Muscle layer of colon (tissue), 2 donors: ENCODE data around the gene ADAMTSL4.

Source experiments
- H3K27ac ChIP-seq: one replicate; pipeline ENCODE4 v1.7.0; 2013; ENCODE audit warnings: low read depth, mild to moderate bottlenecking, low read length, moderate library complexity
- H3K27me3 ChIP-seq, 2 donors: one replicate each; pipeline ENCODE4 v1.7.0; 2013; ENCODE audit warnings: low read length in 2 of 2, mild to moderate bottlenecking in 2 of 2; ENCODE audit not compliant: insufficient read depth in 2 of 2, control insufficient read depth in 1 of 2
- H3K36me3 ChIP-seq: one replicate; pipeline ENCODE4 v1.7.0; 2013; ENCODE audit warnings: mild to moderate bottlenecking, low read length; ENCODE audit not compliant: insufficient read depth
- H3K4me1 ChIP-seq: one replicate; pipeline ENCODE4 v1.7.0; 2013; ENCODE audit warnings: mild to moderate bottlenecking, low read length; ENCODE audit not compliant: insufficient read depth
- H3K4me3 ChIP-seq, 2 donors: one replicate each; pipeline ENCODE4 v1.7.0; 2013; ENCODE audit warnings: low read length in 2 of 2, low read depth in 1 of 2, mild to moderate bottlenecking in 1 of 2, moderate library complexity in 1 of 2
- H3K9ac ChIP-seq: one replicate; pipeline ENCODE4 v1.7.0; 2013; ENCODE audit warnings: low read length
- H3K9me3 ChIP-seq: one replicate; pipeline ENCODE4 v1.7.0; 2013; ENCODE audit warnings: mild to moderate bottlenecking, low read length
- donor health status: abdominal sarcoma.
- donor health status: Adenocarcinoma of cecum.

The ADAMTSL4 gene

GRCh38 chr1:150550222-150551050, 1.2 kb downstream of the ADAMTSL4 start:
- Histone ChIP-seq H3K9ac (no peak overlapping the region), H3K27ac (peak overlapping the region; percentile 61), H3K4me3 (peak overlapping the region in 1 of 2 donors; percentile 56), H3K27me3 (no peaks in the 10 kb centered on the region), H3K4me1 (peaks cover 10% of the 10 kb centered on the region), H3K36me3 (peaks cover 2% of the 10 kb centered on the region), H3K9me3 (no peaks in the 10 kb centered on the region)

GRCh38 chr1:150551051-150551783, 2.0 kb downstream of the ADAMTSL4 start:
- Histone ChIP-seq H3K27ac (peak overlapping the region; percentile 61), H3K4me1 (peaks cover 10% of the 10 kb centered on the region), H3K4me3 (no peak overlapping the region), H3K27me3 (no peaks in the 10 kb centered on the region), H3K9me3 (no peaks in the 10 kb centered on the region), H3K9ac (no peak overlapping the region), H3K36me3 (peaks cover 10% of the 10 kb centered on the region)

- Histone ChIP-seq H3K4me1 (peaks cover 10% of the 10 kb centered on the region), H3K36me3 (peaks cover 13% of the 10 kb centered on the region), H3K9me3 (no peaks in the 10 kb centered on the region), H3K4me3 (no peak overlapping the region), H3K27me3 (no peaks in the 10 kb centered on the region), H3K9ac (no peak overlapping the region), H3K27ac (peak overlapping the region; percentile 61)
Measured at GRCh38 chr1:150551784-150552127, 2.5 kb downstream of the ADAMTSL4 start.

DNA sequence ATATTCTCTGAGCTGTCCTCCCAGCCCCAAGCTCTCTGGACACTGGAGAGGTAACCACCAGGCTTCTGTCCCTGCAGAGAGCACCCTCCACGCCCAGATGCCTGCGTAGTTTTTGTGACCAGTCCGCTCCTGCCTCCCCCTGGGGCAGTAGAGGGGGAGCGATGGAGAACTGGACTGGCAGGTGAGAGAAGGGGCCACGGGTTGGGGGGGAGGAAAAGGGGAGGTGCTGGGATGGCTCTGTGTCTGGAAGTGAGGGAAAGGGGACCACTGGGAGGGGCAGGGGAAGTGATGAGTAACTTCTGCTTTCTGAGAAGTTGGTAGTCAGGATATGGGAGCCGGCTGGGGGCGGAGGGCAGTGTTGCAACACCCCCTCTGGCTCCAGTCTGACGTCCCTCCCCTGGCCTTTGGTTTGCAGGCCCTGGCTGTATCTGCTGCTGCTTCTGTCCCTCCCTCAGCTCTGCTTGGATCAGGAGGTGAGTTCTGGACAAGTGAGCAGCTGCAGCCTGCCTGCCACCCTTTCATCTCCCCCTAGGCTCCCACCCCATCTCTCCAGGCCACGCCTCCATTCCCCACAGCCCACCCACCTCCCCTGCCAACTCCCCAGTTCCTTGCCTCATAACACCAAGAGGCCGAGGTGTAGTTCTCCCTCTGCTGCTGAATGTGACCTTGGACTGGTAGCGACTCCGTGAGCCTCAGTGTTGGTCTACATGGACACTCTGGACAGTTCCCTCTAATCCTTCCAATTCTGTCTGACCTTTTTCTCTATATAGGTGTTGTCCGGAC, 3.1 kb downstream of the ADAMTSL4 start:
- Histone ChIP-seq H3K9me3 (no peaks in the 10 kb centered on the region), H3K27ac (peak overlapping the region; percentile 80), H3K4me1 (peaks cover 10% of the 10 kb centered on the region), H3K4me3 (no peak overlapping the region), H3K9ac (no peak overlapping the region), H3K36me3 (peaks cover 13% of the 10 kb centered on the region), H3K27me3 (no peaks in the 10 kb centered on the region)

GRCh38 chr1:150552911-150553289, 3.7 kb downstream of the ADAMTSL4 start:
- no peaks in the 10 kb centered on the region for H3K9me3 ChIP-seq
- peaks cover 10% of the 10 kb centered on the region for H3K4me1 ChIP-seq
- no peak overlapping the region for H3K9ac ChIP-seq
- H3K36me3 ChIP-seq: peaks cover 13% of the 10 kb centered on the region
- peak overlapping the region; percentile 80 for H3K27ac ChIP-seq
- H3K4me3 ChIP-seq: no peak overlapping the region
- H3K27me3 ChIP-seq: no peaks in the 10 kb centered on the region

GRCh38 chr1:150553392-150554085, 4.3 kb downstream of the ADAMTSL4 start:
- H3K4me1 ChIP-seq: peaks cover 10% of the 10 kb centered on the region
- no peak overlapping the region for H3K4me3 ChIP-seq
- H3K36me3 ChIP-seq: peaks cover 13% of the 10 kb centered on the region
- H3K27me3 ChIP-seq: no peaks in the 10 kb centered on the region
- peak overlapping the region; percentile 80 for H3K27ac ChIP-seq
- H3K9me3 ChIP-seq: no peaks in the 10 kb centered on the region
- no peak overlapping the region for H3K9ac ChIP-seq

- Histone ChIP-seq H3K36me3 (peaks cover 13% of the 10 kb centered on the region), H3K4me1 (peaks cover 10% of the 10 kb centered on the region), H3K27me3 (no peaks in the 10 kb centered on the region), H3K9ac (no peak overlapping the region), H3K27ac (no peak overlapping the region), H3K4me3 (no peak overlapping the region), H3K9me3 (no peaks in the 10 kb centered on the region)
Measured at GRCh38 chr1:150554086-150554452, 4.9 kb downstream of the ADAMTSL4 start.

DNA sequence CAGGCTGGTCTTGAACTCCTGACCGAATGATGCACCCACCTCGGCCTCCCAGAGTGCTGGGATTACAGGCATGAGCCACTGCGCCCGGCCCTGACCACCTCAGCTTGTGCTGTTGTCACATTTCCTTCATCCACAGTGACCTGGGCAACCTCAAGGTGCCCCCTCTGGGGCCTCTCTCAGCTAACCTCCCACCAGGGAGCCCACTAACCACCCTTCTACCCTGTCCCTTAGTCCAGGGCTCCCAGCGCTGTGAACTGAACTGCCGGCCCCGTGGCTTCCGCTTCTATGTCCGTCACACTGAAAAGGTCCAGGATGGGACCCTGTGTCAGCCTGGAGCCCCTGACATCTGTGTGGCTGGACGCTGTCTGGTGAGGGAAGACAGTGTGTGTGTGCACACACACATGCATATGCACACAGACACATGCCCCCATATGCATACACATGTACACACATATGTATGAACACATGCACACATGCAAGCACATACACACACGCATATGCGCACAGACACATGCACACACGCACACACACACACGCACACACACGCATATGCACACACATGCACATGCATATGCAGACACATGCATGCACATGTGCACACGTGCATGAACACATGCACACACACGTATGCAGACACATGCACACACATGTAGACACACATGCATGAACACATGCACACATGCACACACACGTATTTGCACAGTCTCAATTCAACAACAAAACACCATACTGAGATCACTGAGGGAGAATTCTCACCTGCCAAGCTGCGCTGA, 6.2 kb downstream of the ADAMTSL4 start:
- H3K9me3 ChIP-seq: no peaks in the 10 kb centered on the region
- H3K27me3 ChIP-seq: no peaks in the 10 kb centered on the region
- H3K4me1 ChIP-seq: peaks cover 23% of the 10 kb centered on the region
- H3K36me3 ChIP-seq: peaks cover 13% of the 10 kb centered on the region
- no peak overlapping the region for H3K4me3 ChIP-seq
- no peak overlapping the region for H3K9ac ChIP-seq
- H3K27ac ChIP-seq: no peak overlapping the region

DNA sequence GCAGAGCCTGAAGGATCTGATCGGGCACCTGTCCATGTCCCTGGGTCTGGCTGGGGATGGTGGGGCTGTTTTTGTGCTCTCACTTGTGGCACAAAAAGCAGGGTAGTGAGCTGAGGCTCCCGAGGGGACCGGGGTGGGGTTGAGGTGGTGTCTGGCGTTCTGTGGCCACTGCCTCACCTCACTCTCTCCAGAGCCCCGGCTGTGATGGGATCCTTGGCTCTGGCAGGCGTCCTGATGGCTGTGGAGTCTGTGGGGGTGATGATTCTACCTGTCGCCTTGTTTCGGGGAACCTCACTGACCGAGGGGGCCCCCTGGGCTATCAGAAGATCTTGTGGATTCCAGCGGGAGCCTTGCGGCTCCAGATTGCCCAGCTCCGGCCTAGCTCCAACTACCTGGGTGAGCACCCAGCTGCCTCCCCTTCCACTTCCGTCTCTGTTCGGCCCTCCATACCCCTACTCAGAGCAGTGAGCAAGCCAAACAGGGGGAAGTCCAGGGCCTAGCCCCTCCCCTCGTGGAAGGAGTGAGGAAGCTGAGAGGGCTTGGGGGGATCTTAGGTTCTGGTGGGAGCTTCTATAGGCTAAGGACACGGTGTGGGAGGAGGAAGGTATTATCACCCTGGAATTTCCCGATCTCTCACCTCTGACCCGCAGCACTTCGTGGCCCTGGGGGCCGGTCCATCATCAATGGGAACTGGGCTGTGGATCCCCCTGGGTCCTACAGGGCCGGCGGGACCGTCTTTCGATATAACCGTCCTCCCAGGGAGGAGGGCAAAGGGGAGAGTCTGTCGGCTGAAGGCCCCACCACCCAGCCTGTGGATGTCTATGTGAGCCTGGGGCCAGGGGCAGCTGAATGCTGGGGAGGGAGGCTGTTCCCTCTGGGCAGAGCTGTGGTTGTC, 7.0 kb downstream of the ADAMTSL4 start:
- H3K27me3 ChIP-seq: no peaks in the 10 kb centered on the region
- H3K9ac ChIP-seq: no peak overlapping the region
- H3K4me3 ChIP-seq: no peak overlapping the region
- no peaks in the 10 kb centered on the region for H3K9me3 ChIP-seq
- H3K36me3 ChIP-seq: peaks cover 13% of the 10 kb centered on the region
- peaks cover 28% of the 10 kb centered on the region for H3K4me1 ChIP-seq
- no peak overlapping the region for H3K27ac ChIP-seq

DNA sequence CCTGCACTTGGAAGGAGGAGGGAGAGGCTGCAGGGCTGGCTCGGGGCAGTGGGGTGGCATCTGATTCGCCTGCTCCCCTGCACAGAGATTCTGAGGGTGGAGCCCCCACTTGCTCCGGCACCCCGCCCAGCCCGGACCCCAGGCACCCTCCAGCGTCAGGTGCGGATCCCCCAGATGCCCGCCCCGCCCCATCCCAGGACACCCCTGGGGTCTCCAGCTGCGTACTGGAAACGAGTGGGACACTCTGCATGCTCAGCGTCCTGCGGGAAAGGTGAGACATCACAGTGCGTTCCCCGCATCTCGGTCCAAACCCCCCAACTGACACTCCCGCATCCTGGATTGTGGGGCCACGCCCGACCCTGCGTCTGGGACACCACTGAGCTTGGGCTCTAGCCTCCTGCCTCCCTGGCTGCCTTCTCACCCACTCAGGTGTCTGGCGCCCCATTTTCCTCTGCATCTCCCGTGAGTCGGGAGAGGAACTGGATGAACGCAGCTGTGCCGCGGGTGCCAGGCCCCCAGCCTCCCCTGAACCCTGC, 7.9 kb downstream of the ADAMTSL4 start:
- H3K27me3 ChIP-seq: no peaks in the 10 kb centered on the region
- no peak overlapping the region for H3K9ac ChIP-seq
- no peaks in the 10 kb centered on the region for H3K9me3 ChIP-seq
- H3K4me3 ChIP-seq: no peak overlapping the region
- H3K4me1 ChIP-seq: peaks cover 33% of the 10 kb centered on the region
- H3K27ac ChIP-seq: no peak overlapping the region
- peaks cover 13% of the 10 kb centered on the region for H3K36me3 ChIP-seq
